HG03571 (cell line): ENCODE results near the gene NOX5.

ENCODE experiments used
- ATAC-seq: cut with Tn5 transposase; IDR thresholded peaks from one replicate; pipeline ENCODE4 v1.9.1; 2021; ENCODE audit not compliant: unreplicated experiment

The NOX5 gene

GRCh38 chr15:68990992-68991500 is 23.4 kb upstream of the NOX5 start:
- no peak for ATAC-seq

GRCh38 chr15:68991723-68992122 is 22.8 kb upstream of the NOX5 start:
- no peak for ATAC-seq

- no peak for ATAC-seq
Measured at GRCh38 chr15:68992696-68993095, 21.8 kb upstream of the NOX5 start.

GRCh38 chr15:68993276-68993675 is 21.2 kb upstream of the NOX5 start:
- ATAC-seq = no peak

GRCh38 chr15:68994149-68994548 is 20.3 kb upstream of the NOX5 start:
- ATAC-seq = no peak

- ATAC-seq = no peak
Measured at GRCh38 chr15:68994981-68995761, 19.3 kb upstream of the NOX5 start.

- ATAC-seq = no peak
Measured at GRCh38 chr15:68997050-68997449, 17.4 kb upstream of the NOX5 start.

GRCh38 chr15:68997930-68998777 is 16.3 kb upstream of the NOX5 start:
- ATAC-seq = no peak

- ATAC-seq = no peak
Measured at GRCh38 chr15:68999091-68999490, 15.4 kb upstream of the NOX5 start.

GRCh38 chr15:69000091-69000490 is 14.4 kb upstream of the NOX5 start:
- ATAC-seq = no peak

GRCh38 chr15:69000725-69001503 is 13.6 kb upstream of the NOX5 start:
- ATAC-seq = no peak

GRCh38 chr15:69002783-69003182 is 11.7 kb upstream of the NOX5 start:
- ATAC-seq = no peak

GRCh38 chr15:69004011-69004410 is 10.5 kb upstream of the NOX5 start:
- ATAC-seq = no peak

GRCh38 chr15:69008056-69008455 is 6.4 kb upstream of the NOX5 start:
- ATAC-seq = no peak

GRCh38 chr15:69009341-69009740 is 5.2 kb upstream of the NOX5 start:
- no peak for ATAC-seq

- no peak for ATAC-seq
Measured at GRCh38 chr15:69011641-69012040, 2.9 kb upstream of the NOX5 start.

GRCh38 chr15:69012761-69013364 is 1.6 kb upstream of the NOX5 start:
- no peak for ATAC-seq

- ATAC-seq = no peak
Measured at GRCh38 chr15:69013726-69014406, 629 bp upstream of the NOX5 start.

GRCh38 chr15:69015591-69015990 is 1.1 kb downstream of the NOX5 start:
- ATAC-seq = no peak

GRCh38 chr15:69016021-69016595 is 1.6 kb downstream of the NOX5 start:
- no peak for ATAC-seq
